PC-3 (cell line): ENCODE measurements around the gene SIT1. TPM values are rescaled to one million over a fixed set of nuclear protein-coding genes. Genes with fewer than 3 reads are reported as not detected.

Source experiments
- ATAC-seq: fragments of 200-7000 bp; cut with Tn5 transposase; 2 replicates; pipeline ENCODE4 v1.9.1; 2020; ENCODE audit warnings: mild to moderate bottlenecking, moderate library complexity
- Bru-seq: library from RNA; stranded (reverse); fragments of 400-500 nt; gene quantifications from one replicate; lab custom pipeline; 2021; lab: Mats Ljungman, UMichigan
- BruChase-seq, 2 experiments: library from RNA; stranded (reverse); fragments of 400-500 nt; gene quantifications; one replicate each; lab custom pipeline; 2021; lab: Mats Ljungman, UMichigan
- BruUV-seq: library from RNA; stranded (reverse); fragments of 400-500 nt; replicated peaks from 2 replicates; lab custom pipeline; 2021; lab: Mats Ljungman, UMichigan
- CTCF ChIA-PET: fragments of 300-600 bp; sonication (Branson Sonifier 250); formaldehyde crosslinking; loops from one replicate; lab custom pipeline; 2022; ENCODE audit warnings: antibody characterized with exemption; lab: Charles Lee
- POLR2A ChIA-PET: fragments of 300-600 bp; sonication (Branson Sonifier 250); formaldehyde crosslinking; loops from one replicate; lab custom pipeline; 2022; ENCODE audit warnings: antibody characterized with exemption; ENCODE audit not compliant: unreplicated experiment; lab: Charles Lee
- DNase-seq: peaks from one replicate; pipeline ENCODE4 v3.0.0-alpha.2; 2015
- H2AFZ ChIP-seq: fragments of 300-600 bp; sonication (generic); 2 replicates; pipeline ENCODE4 v1.6.0; 2016; ENCODE audit warnings: antibody characterized with exemption, low read length
- H3F3A ChIP-seq: fragments of 300-600 bp; sonication (generic); one replicate; pipeline ENCODE4 v1.6.0; 2017; ENCODE audit warnings: antibody characterized with exemption, low read length, control low read depth, mild to moderate bottlenecking; ENCODE audit not compliant: unreplicated experiment
- H3K27ac ChIP-seq: fragments of 300-600 bp; sonication (generic); 2 replicates; pipeline ENCODE4 v1.5.1; 2016; ENCODE audit warnings: mild to moderate bottlenecking, low read length
- H3K27me3 ChIP-seq: fragments of 300-600 bp; sonication (generic); 2 replicates; pipeline ENCODE4 v1.6.1; 2016; ENCODE audit warnings: low read length, mixed read lengths
- H3K36me3 ChIP-seq: fragments of 300-600 bp; sonication (generic); 2 replicates; pipeline ENCODE4 v1.6.1; 2016; ENCODE audit warnings: low read depth, mixed run types, low read length, mixed read lengths
- H3K4me1 ChIP-seq: fragments of 300-600 bp; sonication (generic); 2 replicates; pipeline ENCODE4 v1.5.1; 2016; ENCODE audit warnings: low read length; ENCODE audit not compliant: insufficient read depth
- H3K4me2 ChIP-seq: fragments of 300-600 bp; sonication (generic); 2 replicates; pipeline ENCODE4 v1.6.0; 2016; ENCODE audit warnings: low read length
- H3K4me3 ChIP-seq: fragments of 300-600 bp; sonication (generic); 2 replicates; pipeline ENCODE4 v1.5.1; 2016; ENCODE audit warnings: mild to moderate bottlenecking, low read length, mixed read lengths
- H3K79me2 ChIP-seq: fragments of 300-600 bp; sonication (generic); 2 replicates; pipeline ENCODE4 v1.6.1; 2017; ENCODE audit warnings: low read length, mixed read lengths
- H3K9ac ChIP-seq: fragments of 300-600 bp; sonication (generic); 2 replicates; pipeline ENCODE4 v1.6.0; 2016; ENCODE audit warnings: mild to moderate bottlenecking, low read length
- H3K9me2 ChIP-seq: fragments of 300-600 bp; sonication (generic); replicated peaks from 2 replicates; pipeline ENCODE4 v1.6.1; 2016; ENCODE audit warnings: mixed run types, low read length, mixed read lengths
- H3K9me3 ChIP-seq: fragments of 300-600 bp; sonication (generic); 2 replicates; pipeline ENCODE4 v1.6.1; 2016; ENCODE audit warnings: low read length, mixed read lengths
- H4K20me1 ChIP-seq: fragments of 300-600 bp; sonication (generic); 2 replicates; pipeline ENCODE4 v1.6.1; 2016; ENCODE audit warnings: low read length, mixed read lengths
- CTCF ChIP-seq: fragments of 300-600 bp; sonication (generic); conservative IDR thresholded peaks from 2 replicates; pipeline ENCODE4 v1.5.1; 2017; ENCODE audit warnings: antibody characterized with exemption, low read depth, mild to moderate bottlenecking, low read length
- EZH2 ChIP-seq: fragments of 300-600 bp; sonication (generic); IDR thresholded peaks from one replicate; pipeline ENCODE4 v1.6.1; 2017; ENCODE audit warnings: antibody characterized with exemption, mild to moderate bottlenecking, low read length; ENCODE audit not compliant: unreplicated experiment
- EZH2phosphoT487 ChIP-seq: fragments of 300-600 bp; sonication (generic); IDR thresholded peaks from 2 replicates; pipeline ENCODE4 v1.6.1; 2018; ENCODE audit warnings: mild to moderate bottlenecking, antibody characterized with exemption, low read length, borderline replicate concordance
- intact Hi-C: fragments of 100-400 bp; cut with micrococcal nuclease; formaldehyde crosslinking; loops from 2 replicates; pipeline ENCODE4 v1.9.0; 2023
- long read RNA-seq: library from polyadenylated mRNA; unstranded; transcript quantifications from one replicate; pipeline ENCODE4 v2.0.0, GENCODE V29; 2021; ENCODE audit not compliant: unreplicated experiment
- total RNA-seq: library from RNA; depleted of rRNA; stranded (reverse); fragments of >200 nt; gene quantifications from 2 replicates; pipeline ENCODE4 v1.2.3, GENCODE V29; 2014; rRNA removed

The SIT1 gene
- total RNA-seq (not detected in 2 replicates), Bru-seq, nascent RNA (not detected), BruChase-seq, experiment 1, labeled RNA remaining after a 6-hour chase (not detected), BruChase-seq, experiment 2, labeled RNA remaining after a 2-hour chase (not detected)
- long read RNA-seq = 0 reads

- Histone ChIP-seq H3K79me2 (no peaks in the 10 kb centered on the region), H3K9me3 (no peaks in the 10 kb centered on the region), H4K20me1 (no peaks in the 10 kb centered on the region), H3K27me3 (no peaks in the 10 kb centered on the region), H3F3A (no peaks in the 10 kb centered on the region), H3K9ac (no peak within 1 kb of the TSS), H3K4me1 (peaks cover 18% of the 10 kb centered on the region), H3K4me3 (no peak within 1 kb of the TSS), H3K27ac (no peak within 1 kb of the TSS), H3K9me2 (no peaks in the 10 kb centered on the region), H3K4me2 (0 out of 2 replicates have a peak within 1 kb of the TSS, but pooled peaks have one; percentile 68), H2AFZ (no peak within 1 kb of the TSS), H3K36me3 (no peaks in the 10 kb centered on the region)
- ChIA-PET POLR2A (no interaction called here), CTCF (no interaction called here)
- ATAC-seq (no peak), DNase-seq (no peak)
- intact Hi-C loops = loop anchor here (10.0 kb wide), 1 partner anchor 144 kb away; the partner anchor contains the start of gene NPR2
- no TSS peak for BruUV-seq
- TF ChIP-seq EZH2 = no peak
Measured at GRCh38 chr9:35650341-35651158, at the start of gene SIT1. Gene SIT1, minus strand, starts transcription at chr9:35650931. Its CDS starts 78 bp downstream, at chr9:35650853.

- CTCF ChIA-PET = no interaction called here
Measured at GRCh38 chr9:35700031-35700430, 49.3 kb upstream of the SIT1 start.

GRCh38 chr9:35698231-35698630 lies 47.5 kb upstream of the SIT1 start:
- no peak overlapping the region for H3K9ac ChIP-seq
- H3K9me2 ChIP-seq = no peaks in the 10 kb centered on the region
- H3K79me2 ChIP-seq = no peaks in the 10 kb centered on the region
- no peak overlapping the region for H3K4me3 ChIP-seq
- no peak for TF ChIP-seq EZH2phosphoT487
- no peak for TF ChIP-seq CTCF
- TF ChIP-seq EZH2 = no peak
- no peaks in the 10 kb centered on the region for H4K20me1 ChIP-seq
- H3K27me3 ChIP-seq = no peaks in the 10 kb centered on the region
- H3F3A ChIP-seq = no peaks in the 10 kb centered on the region
- peaks cover 12% of the 10 kb centered on the region for H3K4me1 ChIP-seq
- peaks cover 33% of the 10 kb centered on the region for H3K36me3 ChIP-seq
- no peak for ATAC-seq
- ChIA-PET CTCF (no interaction called here), POLR2A (no interaction called here)
- no peaks in the 10 kb centered on the region for H3K9me3 ChIP-seq
- intact Hi-C loops = loop anchor here (5.0 kb wide), 1 partner anchor 41 kb away; the partner anchor contains the start of genes CCDC107 and RMRP
- BruUV-seq = no TSS peak
- no peak for DNase-seq
- H2AFZ ChIP-seq = no peak overlapping the region
- H3K4me2 ChIP-seq = no peak overlapping the region
- H3K27ac ChIP-seq = no peak overlapping the region

More at GRCh38 chr9:35700031-35700430, 49.3 kb upstream of the SIT1 start:
- no peak overlapping the region for H2AFZ ChIP-seq
- TF ChIP-seq CTCF = no peak
- TF ChIP-seq EZH2 = no peak
- TF ChIP-seq EZH2phosphoT487 = no peak
- no TSS peak for BruUV-seq
- H3K36me3 ChIP-seq = peaks cover 45% of the 10 kb centered on the region
- no peak overlapping the region for H3K4me2 ChIP-seq
- no peaks in the 10 kb centered on the region for H4K20me1 ChIP-seq
- no peak for ATAC-seq
- intact Hi-C loops = no loop called here
- POLR2A ChIA-PET = no interaction called here
- no peak overlapping the region for H3K4me3 ChIP-seq
- H3K9me2 ChIP-seq = no peaks in the 10 kb centered on the region
- no peak overlapping the region for H3K27ac ChIP-seq
- H3K79me2 ChIP-seq = no peaks in the 10 kb centered on the region
- no peak overlapping the region for H3K9ac ChIP-seq
- no peak for DNase-seq
- H3K9me3 ChIP-seq = no peaks in the 10 kb centered on the region
- H3F3A ChIP-seq = no peaks in the 10 kb centered on the region
- peaks cover 12% of the 10 kb centered on the region for H3K4me1 ChIP-seq
- H3K27me3 ChIP-seq = no peaks in the 10 kb centered on the region
